HepG2 (cell line): ENCODE results near the gene GGPS1. TPM values are rescaled to one million over a fixed set of nuclear protein-coding genes. Genes with fewer than 3 reads are reported as not detected.

Experiments used
- ATAC-seq: fragments of 200-7000 bp; cut with Tn5 transposase; 3 replicates; pipeline ENCODE4 v1.9.1; 2020; ENCODE audit warnings: mild to moderate bottlenecking, moderate library complexity
- BruUV-seq: library from RNA; stranded (reverse); fragments of 400-500 nt; replicated peaks from 2 replicates; lab custom pipeline; 2021; lab: Mats Ljungman, UMichigan
- CTCF ChIA-PET: fragments of 300-600 bp; formaldehyde crosslinking; extraction: SDS; loops from one replicate; lab custom pipeline; 2021; ENCODE audit warnings: low total read pairs, inconsistent platforms, low intra/inter-chr PET ratio; lab: Yijun Ruan, JAX
- POLR2A ChIA-PET: fragments of 350-600 bp; sonication (Branson Sonifier 250); formaldehyde crosslinking; loops from one replicate; lab custom pipeline; 2020; ENCODE audit warnings: antibody characterized with exemption, inconsistent platforms; lab: Yijun Ruan, JAX
- DNase-seq: peaks from one replicate; pipeline ENCODE4 v3.0.0-alpha.2; 2015; ENCODE audit warnings: low spot score
- FAIRE-seq: peaks from 3 replicates; lab custom pipeline; 2011; peaks lifted over from hg19 to GRCh38; lab: Jason Lieb, UNC
- H2AFZ ChIP-seq: one replicate; pipeline ENCODE4 v1.6.1; 2011; ENCODE audit warnings: low read length, inconsistent platforms
- H3K27ac ChIP-seq: fragments of 300-600 bp; 3 replicates; pipeline ENCODE4 v1.8.0; 2011; ENCODE audit warnings: mixed run types, mild to moderate bottlenecking, mixed read lengths, low read length, inconsistent platforms; ENCODE audit not compliant: insufficient read depth; ENCODE audit errors: extremely low read length
- H3K27me3 ChIP-seq, 2 experiments: fragments of 200-600 bp in 1 of 2; 2 replicates in 1 of 2; 3 replicates in 1 of 2; pipeline versions ENCODE4 v1.6.0 to v1.8.0; 2011; ENCODE audit warnings: low read length in 2 of 2, mild to moderate bottlenecking in 2 of 2, moderate library complexity in 2 of 2, inconsistent platforms in 1 of 2; ENCODE audit not compliant: insufficient read depth in 2 of 2, control insufficient read depth in 1 of 2
- H3K36me3 ChIP-seq, 2 experiments: fragments of 200-600 bp in 1 of 2; replicated peaks in 1 of 2; 2 replicates in 1 of 2; 3 replicates in 1 of 2; pipeline versions ENCODE4 v1.5.1 to v1.8.0; 2011; ENCODE audit warnings: low read length in 2 of 2, inconsistent platforms in 1 of 2; ENCODE audit not compliant: insufficient read depth in 2 of 2, control insufficient read depth in 1 of 2
- H3K4me1 ChIP-seq: 2 replicates; pipeline ENCODE4 v1.5.1; 2012; ENCODE audit warnings: low read length, inconsistent platforms; ENCODE audit not compliant: insufficient read depth
- H3K4me2 ChIP-seq: 2 replicates; pipeline ENCODE4 v1.6.0; 2011; ENCODE audit warnings: low read depth, low read length, inconsistent platforms
- H3K4me3 ChIP-seq, 3 experiments: fragments of 200-600 bp in 1 of 3; sonication (generic), shearing (Covaris generic) in 1 of 3; replicated peaks in 1 of 3; 2 replicates each; pipeline ENCODE4 v1.5.1; 2011 to 2016; ENCODE audit warnings: low read length in 3 of 3, inconsistent platforms in 2 of 3, low read depth in 2 of 3, mild to moderate bottlenecking in 2 of 3, control low read depth in 1 of 3, mixed read lengths in 1 of 3; ENCODE audit not compliant: insufficient read depth in 1 of 3
- H3K79me2 ChIP-seq: one replicate; pipeline ENCODE4 v1.6.1; 2011; ENCODE audit warnings: low read length, inconsistent platforms; ENCODE audit not compliant: insufficient read depth
- H3K9ac ChIP-seq: 2 replicates; pipeline ENCODE4 v1.6.0; 2011; ENCODE audit warnings: mild to moderate bottlenecking, low read depth, low read length, inconsistent platforms; ENCODE audit not compliant: insufficient read depth
- H3K9me3 ChIP-seq: 2 replicates; pipeline ENCODE4 v1.5.1; 2012; ENCODE audit warnings: mild to moderate bottlenecking, low read length
- H4K20me1 ChIP-seq: 2 replicates; pipeline ENCODE4 v1.6.0; 2011; ENCODE audit warnings: inconsistent platforms, mild to moderate bottlenecking, low read length, moderate library complexity; ENCODE audit not compliant: insufficient read depth
- AFF4 ChIP-seq: sonication (generic); formaldehyde crosslinking; IDR thresholded peaks from 2 replicates; pipeline ENCODE4 v1.4.0; 2020; ENCODE audit warnings: missing genetic modification reagents
- BRD4 ChIP-seq: sonication (generic); formaldehyde crosslinking; IDR thresholded peaks from 2 replicates; pipeline ENCODE4 v1.4.0; 2020; ENCODE audit warnings: missing genetic modification reagents
- CHD2 ChIP-seq: IDR thresholded peaks from 2 replicates; pipeline ENCODE4 v1.6.1; 2011; ENCODE audit warnings: low read depth, low read length, improper control_type of control experiment
- HDAC2 ChIP-seq: sonication (generic); formaldehyde crosslinking; IDR thresholded peaks from 2 replicates; pipeline ENCODE4 v1.4.0; 2020; ENCODE audit warnings: missing genetic modification reagents
- HNF4G ChIP-seq, 2 experiments: sonication (generic) in 1 of 2; formaldehyde crosslinking in 1 of 2; IDR thresholded peaks; 2 replicates each; pipeline versions ENCODE4 v1.4.0 to v1.6.1; 2011 to 2020; ENCODE audit warnings: borderline replicate concordance in 2 of 2, low read depth in 2 of 2, mild to moderate bottlenecking in 2 of 2, low read length in 1 of 2, missing genetic modification reagents in 1 of 2, moderate library complexity in 1 of 2
- KDM1A ChIP-seq: IDR thresholded peaks from 2 replicates; pipeline ENCODE4 v1.6.1; 2016; ENCODE audit warnings: missing compliant biosample characterization
- MAF1 ChIP-seq: sonication (generic); formaldehyde crosslinking; IDR thresholded peaks from 2 replicates; pipeline ENCODE4 v1.5.0; 2020; ENCODE audit warnings: missing genetic modification reagents, borderline replicate concordance
- MIER2 ChIP-seq: IDR thresholded peaks from 2 replicates; pipeline ENCODE4 v1.6.1; 2016; ENCODE audit warnings: missing biosample characterization, missing genetic modification reagents
- NCOR1 ChIP-seq: fragments of 200-600 bp; sonication (generic); IDR thresholded peaks from 2 replicates; pipeline ENCODE4 v1.7.0; 2017; ENCODE audit warnings: antibody characterized with exemption, low read length, borderline replicate concordance
- PCBP1 ChIP-seq: fragments of 200-400 bp; formaldehyde crosslinking; IDR thresholded peaks from 2 replicates; pipeline ENCODE4 v1.6.1; 2017; ENCODE audit warnings: mild to moderate bottlenecking, low read depth, low read length, borderline replicate concordance
- RELA ChIP-seq: sonication (generic); formaldehyde crosslinking; IDR thresholded peaks from 2 replicates; pipeline ENCODE4 v1.4.0; 2020; ENCODE audit warnings: missing genetic modification reagents
- RFX3 ChIP-seq: IDR thresholded peaks from 2 replicates; pipeline ENCODE4 v1.6.1; 2016; ENCODE audit warnings: missing biosample characterization, missing genetic modification reagents
- SNAPC2 ChIP-seq: sonication (generic); formaldehyde crosslinking; IDR thresholded peaks from 2 replicates; pipeline ENCODE4 v1.8.1; 2022; ENCODE audit warnings: mild to moderate bottlenecking, missing genetic modification reagents
- ZNF276 ChIP-seq: sonication (generic); formaldehyde crosslinking; IDR thresholded peaks from 2 replicates; pipeline ENCODE4 v1.4.0; 2020; ENCODE audit warnings: mild to moderate bottlenecking, low read depth, missing genetic modification reagents
- ZNF326 ChIP-seq: sonication (generic); formaldehyde crosslinking; IDR thresholded peaks from 2 replicates; pipeline ENCODE4 v1.4.0; 2020; ENCODE audit warnings: missing genetic modification reagents, borderline replicate concordance
- ZNF850 ChIP-seq: sonication (generic); formaldehyde crosslinking; conservative IDR thresholded peaks from 2 replicates; pipeline ENCODE4 v1.9.0; 2021; ENCODE audit warnings: mild to moderate bottlenecking, missing genetic modification reagents
- WGBS: methylation state at CpG from one replicate; pipeline ENCODE4 v1.1.6; 2017; ENCODE audit warnings: low lambda C conversion rate; 5-methylcytosine and 5-hydroxymethylcytosine counted together
- in situ Hi-C: cut with HindIII; loops from 2 replicates; pipeline ENCODE4 v1.10.0; 2017; ENCODE audit warnings: low pct_unique_long_range_greater_than_20kb; ENCODE audit not compliant: extremely low pct_ligation_motif_present
- intact Hi-C: fragments of 100-400 bp; cut with micrococcal nuclease; formaldehyde crosslinking; loops from one replicate; pipeline ENCODE4 v1.10.0; 2022; ENCODE audit not compliant: unreplicated experiment
- polyA plus RNA-seq, 8 experiments: library from polyadenylated mRNA; depleted of rRNA in 3 of 8; stranded (reverse) in 7 of 8; unstranded in 1 of 8; fragments of >200 nt; fragmentation: Illumina TruSeq in 4 of 8; extraction: Trizol in 4 of 8; gene quantifications; 2 replicates each; pipeline versions ENCODE4 v1.2.1 to v1.2.3, GENCODE V29; 2011 to 2016; ENCODE audit warnings: low read depth in 4 of 8, missing spikeins in 1 of 8, mixed read lengths in 1 of 8; ENCODE audit not compliant: insufficient read depth in 1 of 8
- total RNA-seq, 5 experiments: library from RNA; depleted of rRNA; stranded (reverse); fragments of >200 nt; fragmentation: Illumina TruSeq; extraction: Trizol; gene quantifications; 2 replicates each; pipeline ENCODE4 v1.2.3, GENCODE V29; 2016; ENCODE audit warnings: low read depth in 1 of 5

The GGPS1 gene
- total and polyA plus RNA-seq, 2 of the 13 experiments (the other 11 are each of a cell fraction or from before 2014, with no cell fraction given) = 28.8 to 42.6 TPM

- TF ChIP-seq AFF4 (CRISPR knock-in tag) (peak; percentile 31; the same call in 1 of the 2 replicates), SNAPC2 (CRISPR knock-in tag) (0 out of 2 replicates have a peak, but pooled peaks have one; percentile 15), NCOR1 (peak; percentile 73; the same call in 1 of the 2 replicates), HNF4G (IDR thresholded peaks at IDR 0.05; ENCODE audit: borderline replicate concordance, low read depth, low read length) (no peak), HNF4G (CRISPR knock-in tag; IDR thresholded peaks at IDR 0.05; ENCODE audit: borderline replicate concordance, low read depth) (no peak), CHD2 (peak; percentile 84), ZNF850 (CRISPR knock-in tag) (no peak)
Measured at GRCh38 chr1:235328271-235329138, at the start of gene GGPS1 (continued).

- FAIRE-seq (no peak), DNase-seq (no peak), ATAC-seq (no peak)
- CTCF ChIA-PET = no interaction called here
- BruUV-seq = no TSS peak
- H3K9ac ChIP-seq = no peak overlapping the region
- POLR2A ChIA-PET = no interaction called here
- H3K4me1 ChIP-seq = 0 out of 2 replicates have a peak, but pooled peaks cover 1% of the 10 kb centered on the region
- H3K79me2 ChIP-seq = peaks cover 94% of the 10 kb centered on the region
- intact Hi-C loops = no loop called here
- H3K27me3 ChIP-seq = no peaks in the 10 kb centered on the region
- no peak overlapping the region for H3K4me2 ChIP-seq
- H3K4me3 ChIP-seq = no peak overlapping the region
- H3K9me3 ChIP-seq = no peaks in the 10 kb centered on the region
- no peak overlapping the region for H2AFZ ChIP-seq
- H3K36me3 ChIP-seq = peaks cover 0 to 3% of the 10 kb centered on the region in 2 experiments; a peak in 3 of 5 replicates
- in situ Hi-C loops = no loop called here
- peaks cover 56% of the 10 kb centered on the region for H4K20me1 ChIP-seq
- 98% methylated on average over 5 of the region's 5 CpGs for WGBS
- no peak overlapping the region for H3K27ac ChIP-seq
- no peak for TF ChIP-seq KDM1A (CRISPR knock-in tag)
- TF ChIP-seq MAF1 (CRISPR knock-in tag) = no peak
- no peak for TF ChIP-seq PCBP1
- TF ChIP-seq HDAC2 = no peak
- TF ChIP-seq RFX3 (CRISPR knock-in tag) = no peak
- no peak for TF ChIP-seq BRD4 (CRISPR knock-in tag)
- TF ChIP-seq RELA (CRISPR knock-in tag) = no peak
- no peak for TF ChIP-seq ZNF326 (CRISPR knock-in tag)
- no peak for TF ChIP-seq ZNF276 (CRISPR knock-in tag)
- no peak for TF ChIP-seq MIER2 (CRISPR knock-in tag)
Measured at GRCh38 chr1:235278915-235279292, 49.5 kb upstream of the GGPS1 start.
